H1 (cell line): ENCODE measurements around the gene STT3B. TPM values are rescaled to one million over a fixed set of nuclear protein-coding genes. Genes with fewer than 3 reads are reported as not detected.
A peak's percentile ranks its signal among the peaks of the same experiment; 100 is the strongest.

Experiments
- CTCF ChIA-PET: fragments of 300-600 bp; sonication (Branson Sonifier 250); formaldehyde crosslinking; loops from one replicate; lab custom pipeline; 2021; ENCODE audit not compliant: partially characterized antibody; lab: Charles Lee
- POLR2A ChIA-PET: fragments of 300-600 bp; sonication (Branson Sonifier 250); formaldehyde crosslinking; loops from one replicate; lab custom pipeline; 2021; ENCODE audit warnings: inconsistent platforms; ENCODE audit not compliant: partially characterized antibody; lab: Charles Lee
- DNase-seq, 2 experiments: peaks; one replicate each; pipeline versions ENCODE4 v3.0.0 to v3.0.0-alpha.2; 2010 to 2022; ENCODE audit warnings: low spot score in 2 of 2, low read depth in 1 of 2, mixed read lengths in 1 of 2
- FAIRE-seq: peaks from 2 replicates; lab custom pipeline; 2011; peaks lifted over from hg19 to GRCh38; lab: Jason Lieb, UNC
- H2AFZ ChIP-seq: 2 replicates; pipeline ENCODE4 v1.8.1; 2012; ENCODE audit warnings: low read length, inconsistent platforms
- H2AK5ac ChIP-seq: 2 replicates; pipeline ENCODE4 v1.6.1; 2013; ENCODE audit warnings: low read depth, low read length
- H2BK120ac ChIP-seq: replicated peaks from 2 replicates; pipeline ENCODE3; 2013; ENCODE audit warnings: low read depth, low read length, inconsistent platforms
- H2BK12ac ChIP-seq: 2 replicates; pipeline ENCODE4 v1.6.1; 2013; ENCODE audit warnings: low read depth, low read length
- H2BK15ac ChIP-seq: 2 replicates; pipeline ENCODE4 v1.6.1; 2013; ENCODE audit warnings: low read length
- H2BK20ac ChIP-seq: 2 replicates; pipeline ENCODE4 v1.6.1; 2013; ENCODE audit warnings: low read length
- H2BK5ac ChIP-seq: 2 replicates; pipeline ENCODE4 v1.6.1; 2013; ENCODE audit warnings: low read depth, low read length
- H3K14ac ChIP-seq: 2 replicates; pipeline ENCODE4 v1.6.1; 2013; ENCODE audit warnings: inconsistent platforms; ENCODE audit not compliant: insufficient read length
- H3K18ac ChIP-seq: 2 replicates; pipeline ENCODE4 v1.6.1; 2013; ENCODE audit warnings: low read length; ENCODE audit errors: extremely low read depth
- H3K23ac ChIP-seq: 2 replicates; pipeline ENCODE4 v1.6.1; 2013; ENCODE audit warnings: inconsistent platforms; ENCODE audit not compliant: insufficient read length
- H3K23me2 ChIP-seq: 2 replicates; pipeline ENCODE4 v1.6.1; 2013; ENCODE audit warnings: low read depth, low read length
- H3K27ac ChIP-seq: 2 replicates; pipeline ENCODE4 v1.6.1; 2011; ENCODE audit warnings: low read depth, low read length, inconsistent platforms
- H3K27me3 ChIP-seq, 4 experiments: replicated peaks in 1 of 4; 1 replicate in 1 of 4; 2 replicates in 3 of 4; pipeline versions ENCODE4 v1.6.1 to v1.8.1; 2011 to 2013; ENCODE audit warnings: low read length in 3 of 4, mild to moderate bottlenecking in 3 of 4, inconsistent platforms in 2 of 4, mixed read lengths in 2 of 4, moderate library complexity in 1 of 4; ENCODE audit not compliant: control insufficient read depth in 3 of 4, insufficient read depth in 3 of 4; ENCODE audit errors: extremely low read depth in 1 of 4
- H3K36me3 ChIP-seq, 4 experiments: 2 replicates each; pipeline versions ENCODE4 v1.6.1 to v1.8.1; 2011 to 2013; ENCODE audit warnings: mild to moderate bottlenecking in 4 of 4, low read length in 3 of 4, moderate library complexity in 2 of 4, control low read depth in 1 of 4, inconsistent platforms in 1 of 4; ENCODE audit not compliant: insufficient read depth in 4 of 4, control insufficient read depth in 2 of 4
- H3K4ac ChIP-seq: replicated peaks from 2 replicates; pipeline ENCODE3; 2013; ENCODE audit warnings: low read length, low read depth, mixed read lengths, inconsistent platforms; ENCODE audit not compliant: insufficient read length
- H3K4me1 ChIP-seq, 4 experiments: replicated peaks in 1 of 4; 1 replicate in 1 of 4; 2 replicates in 3 of 4; pipeline versions ENCODE4 v1.6.1 to v1.8.1; 2011 to 2013; ENCODE audit warnings: low read length in 3 of 4, inconsistent platforms in 2 of 4, mixed read lengths in 1 of 4; ENCODE audit not compliant: insufficient read depth in 4 of 4, control insufficient read depth in 3 of 4
- H3K4me2 ChIP-seq, 2 experiments: 2 replicates each; pipeline versions ENCODE4 v1.6.1 to v1.8.1; 2011 to 2013; ENCODE audit warnings: low read depth in 2 of 2, low read length in 2 of 2, control low read depth in 1 of 2, inconsistent platforms in 1 of 2, mild to moderate bottlenecking in 1 of 2; ENCODE audit not compliant: insufficient read depth in 1 of 2
- H3K4me3 ChIP-seq, 4 experiments: fragments of 200-600, 300-600 bp in 1 of 4; sonication (generic), shearing (Covaris generic), sonication (Bioruptor Twin) in 1 of 4; 2 replicates each; pipeline versions ENCODE4 v1.5.1 to v1.8.1; 2011 to 2016; ENCODE audit warnings: low read length in 4 of 4, low read depth in 3 of 4, control low read depth in 2 of 4, inconsistent platforms in 2 of 4, mild to moderate bottlenecking in 2 of 4, mixed read lengths in 1 of 4, moderate library complexity in 1 of 4; ENCODE audit not compliant: insufficient read depth in 2 of 4; ENCODE audit errors: extremely low read depth in 1 of 4
- H3K56ac ChIP-seq: replicated peaks from 2 replicates; pipeline ENCODE3; 2013; ENCODE audit warnings: low read depth, mild to moderate bottlenecking, mixed read lengths, low read length, inconsistent platforms; ENCODE audit not compliant: insufficient read length
- H3K79me1 ChIP-seq: 2 replicates; pipeline ENCODE4 v1.6.1; 2013; ENCODE audit warnings: low read depth, low read length, control low read depth
- H3K79me2 ChIP-seq, 2 experiments: 2 replicates each; pipeline versions ENCODE4 v1.6.1 to v1.8.1; 2012 to 2013; ENCODE audit warnings: low read length in 2 of 2, mild to moderate bottlenecking in 2 of 2, inconsistent platforms in 1 of 2; ENCODE audit not compliant: insufficient read depth in 2 of 2, control insufficient read depth in 1 of 2
- H3K9ac ChIP-seq, 4 experiments: replicated peaks in 1 of 4; 1 replicate in 1 of 4; 2 replicates in 3 of 4; pipeline versions ENCODE4 v1.6.1 to v1.8.1; 2011 to 2013; ENCODE audit warnings: low read depth in 3 of 4, low read length in 3 of 4, control low read depth in 2 of 4, mild to moderate bottlenecking in 2 of 4, moderate library complexity in 2 of 4, inconsistent platforms in 1 of 4; ENCODE audit errors: extremely low read depth in 1 of 4
- H3K9me3 ChIP-seq, 2 experiments: 2 replicates each; pipeline versions ENCODE4 v1.6.1 to v1.8.1; 2012 to 2013; ENCODE audit warnings: mild to moderate bottlenecking in 2 of 2, moderate library complexity in 2 of 2, control low read depth in 1 of 2, inconsistent platforms in 1 of 2, low read depth in 1 of 2, low read length in 1 of 2, mixed read lengths in 1 of 2; ENCODE audit not compliant: insufficient read depth in 2 of 2
- H4K20me1 ChIP-seq, 2 experiments: replicated peaks in 1 of 2; 2 replicates each; pipeline versions ENCODE3 to v1.8.1; 2011 to 2013; ENCODE audit warnings: inconsistent platforms in 2 of 2, low read length in 2 of 2, mild to moderate bottlenecking in 1 of 2; ENCODE audit not compliant: insufficient read depth in 2 of 2, control insufficient read depth in 1 of 2
- H4K5ac ChIP-seq: 2 replicates; pipeline ENCODE4 v1.6.1; 2013; ENCODE audit warnings: low read length, low read depth, mixed read lengths, inconsistent platforms; ENCODE audit not compliant: insufficient read length
- H4K8ac ChIP-seq: 2 replicates; pipeline ENCODE4 v1.8.0; 2013; ENCODE audit warnings: mild to moderate bottlenecking, moderate library complexity, low read length, inconsistent platforms; ENCODE audit not compliant: insufficient read depth; ENCODE audit errors: extremely low read depth
- H4K91ac ChIP-seq: replicated peaks from 2 replicates; pipeline ENCODE3; 2013; ENCODE audit warnings: low read length, mixed read lengths, inconsistent platforms; ENCODE audit not compliant: insufficient read length
- ATF2 ChIP-seq: IDR thresholded peaks from 2 replicates; pipeline ENCODE4 v1.6.1; 2012; ENCODE audit warnings: low read length, inconsistent platforms
- BACH1 ChIP-seq: IDR thresholded peaks from 2 replicates; pipeline ENCODE4 v1.6.1; 2012; ENCODE audit warnings: low read length, improper control_type of control experiment
- RBBP5 ChIP-seq: IDR thresholded peaks from 2 replicates; pipeline ENCODE4 v1.7.1; 2012; ENCODE audit warnings: low read depth, mild to moderate bottlenecking, inconsistent platforms, low read length, moderate library complexity, borderline replicate concordance
- WGBS, 2 experiments: shearing (Covaris generic) in 1 of 2; methylation state at CpG; one replicate each; pipeline versions ENCODE4 v1.1.6 to v1.1.7; 2013 to 2015; ENCODE audit warnings: low lambda C conversion rate in 2 of 2, mixed read lengths in 2 of 2, inconsistent platforms in 1 of 2, low coverage in 1 of 2, missing lambda C conversion rate in 1 of 2; ENCODE audit not compliant: insufficient replicate concordance in 2 of 2, insufficient coverage in 1 of 2, insufficient read length in 1 of 2; ENCODE audit errors: extremely low coverage in 1 of 2, missing lambda C conversion rate in 1 of 2; 5-methylcytosine and 5-hydroxymethylcytosine counted together
- polyA plus RNA-seq, 7 experiments: library from polyadenylated mRNA; depleted of rRNA in 3 of 7; stranded (reverse) in 5 of 7; unstranded in 2 of 7; fragments of >200 nt in 5 of 7; fragments of 200-250 nt in 2 of 7; gene quantifications; 1 replicate in 5 of 7; 2 replicates in 1 of 7; 4 replicates in 1 of 7; pipeline versions ENCODE4 v1.2.1 to v1.2.3, GENCODE V29; 2011 to 2013; ENCODE audit warnings: missing spikeins in 2 of 7, mixed read lengths in 2 of 7
- total RNA-seq: library from RNA; stranded (reverse); fragmentation: NEBNext Ultra II Directional; extraction: Animal tissue kit (Norgen Biotek cat#: 25700); gene quantifications from 2 replicates; pipeline ENCODE4 v1.2.1, GENCODE V29; 2021

STT3B gene
- total and polyA plus RNA-seq, 2 of the 8 experiments (the other 6 are each of a cell fraction or from before 2014, with no cell fraction given) = 43.5 to 134 TPM

GRCh38 chr3:31567036-31567435, 34.3 kb downstream of the STT3B start:
- H2BK120ac ChIP-seq = no peak overlapping the region
- 27% methylated on average over 1 of the region's 1 CpG; no CpG with 5 or more reads in 1 of the 2 experiments for WGBS, 2 experiments
- no peak overlapping the region for H2BK5ac ChIP-seq
- H2BK12ac ChIP-seq = no peak overlapping the region
- H3K79me1 ChIP-seq = peaks cover 4% of the 10 kb centered on the region
- H4K8ac ChIP-seq = no peak overlapping the region
- POLR2A ChIA-PET = interaction anchor here (1.2 kb wide), 1 partner anchor 34 kb away, joined by 5 read pairs; the partner anchor contains the start of gene STT3B
- H3K4me1 ChIP-seq = peaks cover 5 to 11% (median 7%) of the 10 kb centered on the region in 4 experiments
- H3K23me2 ChIP-seq = no peaks in the 10 kb centered on the region
- no peak overlapping the region for H3K27ac ChIP-seq
- H3K36me3 ChIP-seq = no peaks in the 10 kb centered on the region
- no peak overlapping the region for H3K4ac ChIP-seq
- H3K56ac ChIP-seq = no peak overlapping the region
- H3K4me2 ChIP-seq = no peak overlapping the region
- no peak for DNase-seq
- peak; percentile 91 for FAIRE-seq
- no peak overlapping the region for H2BK20ac ChIP-seq
- no peak overlapping the region for H3K9ac ChIP-seq
- H4K20me1 ChIP-seq = peaks cover 22 to 24% of the 10 kb centered on the region in 2 experiments
- H3K4me3 ChIP-seq = no peak overlapping the region
- no peaks in the 10 kb centered on the region for H3K27me3 ChIP-seq
- H4K5ac ChIP-seq = no peak overlapping the region
- H3K14ac ChIP-seq = no peak overlapping the region
- CTCF ChIA-PET = interaction anchor here (0.9 to 2.2 kb wide), 10 partner anchors 8 to 311 kb away, joined by 3 to 10 read pairs (median 4); no protein-coding TSS in a partner anchor
- no peak overlapping the region for H2BK15ac ChIP-seq
- H3K79me2 ChIP-seq = peaks cover 3 to 96% of the 10 kb centered on the region in 2 experiments; a peak in 2 of 4 replicates
- no peak overlapping the region for H2AK5ac ChIP-seq
- H2AFZ ChIP-seq = no peak overlapping the region
- H3K23ac ChIP-seq = no peak overlapping the region
- H3K9me3 ChIP-seq = no peaks in the 10 kb centered on the region
- no peak overlapping the region for H4K91ac ChIP-seq
- no peak overlapping the region for H3K18ac ChIP-seq
- TF ChIP-seq BACH1 = no peak
- TF ChIP-seq RBBP5 = no peak
- TF ChIP-seq ATF2 = no peak
